ENCODE results near the gene NFAM1.

NFAM1 gene

DNA sequence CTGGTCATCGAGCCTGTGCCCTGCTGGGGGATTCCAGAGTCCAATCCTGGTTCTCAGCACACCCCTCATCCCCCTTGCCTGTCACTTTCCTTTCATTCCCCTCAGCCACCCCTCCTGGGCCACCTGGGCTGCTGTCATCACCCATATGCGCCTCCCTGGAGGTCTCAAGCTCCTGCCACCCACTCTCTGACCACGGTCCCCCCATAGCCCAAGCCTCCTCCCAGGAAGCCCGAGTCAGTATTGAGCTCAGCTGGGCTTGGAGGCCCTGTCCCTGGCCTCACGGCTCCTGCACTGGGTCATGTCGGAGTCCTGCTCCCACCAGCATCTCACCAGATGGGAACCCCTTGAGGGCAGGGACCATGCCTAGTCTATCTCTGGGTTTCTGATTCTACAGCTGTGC is 44.6 kb downstream of the NFAM1 start:
- no peak for DNase-seq (ENCODE audit: low spot score)
- TF ChIP-seq, protein P1, sequence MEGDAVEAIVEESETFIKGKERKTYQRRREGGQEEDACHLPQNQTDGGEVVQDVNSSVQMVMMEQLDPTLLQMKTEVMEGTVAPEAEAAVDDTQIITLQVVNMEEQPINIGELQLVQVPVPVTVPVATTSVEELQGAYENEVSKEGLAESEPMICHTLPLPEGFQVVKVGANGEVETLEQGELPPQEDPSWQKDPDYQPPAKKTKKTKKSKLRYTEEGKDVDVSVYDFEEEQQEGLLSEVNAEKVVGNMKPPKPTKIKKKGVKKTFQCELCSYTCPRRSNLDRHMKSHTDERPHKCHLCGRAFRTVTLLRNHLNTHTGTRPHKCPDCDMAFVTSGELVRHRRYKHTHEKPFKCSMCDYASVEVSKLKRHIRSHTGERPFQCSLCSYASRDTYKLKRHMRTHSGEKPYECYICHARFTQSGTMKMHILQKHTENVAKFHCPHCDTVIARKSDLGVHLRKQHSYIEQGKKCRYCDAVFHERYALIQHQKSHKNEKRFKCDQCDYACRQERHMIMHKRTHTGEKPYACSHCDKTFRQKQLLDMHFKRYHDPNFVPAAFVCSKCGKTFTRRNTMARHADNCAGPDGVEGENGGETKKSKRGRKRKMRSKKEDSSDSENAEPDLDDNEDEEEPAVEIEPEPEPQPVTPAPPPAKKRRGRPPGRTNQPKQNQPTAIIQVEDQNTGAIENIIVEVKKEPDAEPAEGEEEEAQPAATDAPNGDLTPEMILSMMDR (IDR thresholded peaks at IDR 0.05; ENCODE audit: extremely low read depth, insufficient read depth, missing control alignments): no peak
- in situ Hi-C loops (cut with MboI; ENCODE audit: low pct_unique_long_range_greater_than_20kb, low sequenced_read_pairs, unreplicated experiment): no loop called here

DNA sequence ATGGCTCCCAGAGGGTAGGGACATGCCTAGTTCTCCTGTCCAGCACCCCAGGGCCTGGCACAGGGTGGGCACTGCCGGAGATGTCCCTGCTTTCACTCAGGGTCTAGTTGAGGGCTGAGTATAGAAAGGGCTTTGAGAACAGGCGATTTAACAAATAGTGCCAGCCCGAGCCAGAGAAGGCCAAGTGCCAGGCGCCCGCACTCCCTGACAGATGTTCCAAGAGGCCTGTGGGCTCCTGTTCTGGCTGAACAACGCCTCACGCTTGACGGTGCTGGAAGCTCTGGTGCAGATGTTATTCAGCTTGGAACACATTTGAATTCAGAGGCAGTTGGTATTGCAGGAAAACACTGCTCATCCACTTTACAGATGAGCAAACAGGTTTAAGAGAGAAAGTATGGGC is 46.5 kb downstream of the NFAM1 start:
- no peak for DNase-seq (ENCODE audit: low spot score)
- in situ Hi-C loops (cut with MboI; ENCODE audit: low pct_unique_long_range_greater_than_20kb, low sequenced_read_pairs, unreplicated experiment): no loop called here
- TF ChIP-seq, protein P1 (IDR thresholded peaks at IDR 0.05; ENCODE audit: extremely low read depth, insufficient read depth, missing control alignments): no peak

DNA sequence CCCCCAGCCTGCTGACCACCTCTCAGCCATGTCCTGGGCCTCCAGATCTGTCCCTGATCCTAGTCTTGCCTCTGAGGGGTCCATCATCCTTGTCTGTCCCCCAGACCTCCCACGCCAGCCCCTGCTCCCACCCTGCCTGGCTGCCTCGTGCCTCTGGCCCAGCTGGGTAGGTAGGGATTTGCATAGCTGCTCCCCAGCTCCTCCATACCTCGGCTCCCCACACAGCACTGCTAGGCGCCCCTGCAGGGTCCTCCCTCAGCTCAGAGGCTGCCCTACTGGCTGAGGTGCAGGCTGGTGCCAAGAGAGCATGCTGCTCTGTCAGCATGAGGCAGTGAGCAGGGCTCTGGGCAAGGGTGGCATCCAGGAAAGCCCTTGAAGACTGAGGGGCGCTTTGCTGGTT is 47.7 kb downstream of the NFAM1 start:
- TF ChIP-seq, protein P1 (IDR thresholded peaks at IDR 0.05; ENCODE audit: extremely low read depth, insufficient read depth, missing control alignments): no peak
- in situ Hi-C loops (cut with MboI; ENCODE audit: low pct_unique_long_range_greater_than_20kb, low sequenced_read_pairs, unreplicated experiment): no loop called here
- no peak for DNase-seq (ENCODE audit: low spot score)

DNA sequence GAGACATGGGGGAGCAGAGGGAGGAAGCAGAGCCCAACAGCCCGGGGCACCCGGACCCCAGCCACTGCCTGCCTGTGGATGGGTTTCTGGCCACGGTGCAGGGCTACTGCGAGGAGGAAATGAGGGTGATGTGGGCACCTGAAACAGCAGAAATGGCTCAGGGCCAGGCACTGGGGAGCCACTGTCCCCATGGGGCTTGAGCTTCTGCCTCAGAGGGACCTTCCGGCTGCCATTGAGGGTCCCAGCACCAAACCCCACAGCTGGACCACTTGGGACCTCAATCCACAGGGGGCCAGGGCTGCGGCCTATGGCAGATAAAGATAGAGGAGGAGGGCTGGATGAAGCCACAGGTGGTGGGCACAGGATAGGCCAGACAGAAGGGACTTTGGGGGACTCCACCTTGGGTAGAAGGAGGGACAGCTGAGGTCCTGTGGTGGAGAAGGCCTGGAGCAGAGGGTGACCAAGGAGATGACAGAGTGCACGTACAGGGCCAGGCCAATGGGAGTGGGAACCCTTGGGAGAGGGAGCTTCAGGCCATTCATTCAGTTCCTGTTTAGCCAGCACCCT is 48.3 kb downstream of the NFAM1 start:
- in situ Hi-C loops (cut with MboI; ENCODE audit: low pct_unique_long_range_greater_than_20kb, low sequenced_read_pairs, unreplicated experiment): no loop called here
- DNase-seq (ENCODE audit: low spot score): no peak
- TF ChIP-seq, protein P1 (IDR thresholded peaks at IDR 0.05; ENCODE audit: extremely low read depth, insufficient read depth, missing control alignments): no peak

DNA sequence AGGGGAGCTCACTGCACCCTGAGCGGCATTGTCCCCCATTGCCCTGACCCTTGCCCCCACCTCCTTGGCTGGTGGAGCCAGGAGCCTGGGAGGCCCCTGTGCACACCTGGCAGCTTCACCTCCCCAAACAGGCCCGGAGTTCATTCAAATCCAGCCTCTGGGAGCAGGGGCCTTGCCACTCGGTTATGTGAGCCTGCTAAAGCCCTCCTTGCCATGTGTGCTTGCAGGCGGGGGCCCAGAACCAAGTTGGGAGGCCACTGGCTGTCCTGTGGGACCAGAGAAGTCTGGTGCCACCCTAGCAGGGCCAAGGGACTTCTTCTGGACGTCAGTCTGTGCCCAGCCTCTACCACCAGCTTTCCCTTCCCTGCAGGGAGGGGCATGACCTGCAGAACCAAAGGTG is 48.9 kb downstream of the NFAM1 start:
- DNase-seq (ENCODE audit: low spot score): no peak
- TF ChIP-seq, protein P1 (IDR thresholded peaks at IDR 0.05; ENCODE audit: extremely low read depth, insufficient read depth, missing control alignments): no peak
- in situ Hi-C loops (cut with MboI; ENCODE audit: low pct_unique_long_range_greater_than_20kb, low sequenced_read_pairs, unreplicated experiment): no loop called here

DNA sequence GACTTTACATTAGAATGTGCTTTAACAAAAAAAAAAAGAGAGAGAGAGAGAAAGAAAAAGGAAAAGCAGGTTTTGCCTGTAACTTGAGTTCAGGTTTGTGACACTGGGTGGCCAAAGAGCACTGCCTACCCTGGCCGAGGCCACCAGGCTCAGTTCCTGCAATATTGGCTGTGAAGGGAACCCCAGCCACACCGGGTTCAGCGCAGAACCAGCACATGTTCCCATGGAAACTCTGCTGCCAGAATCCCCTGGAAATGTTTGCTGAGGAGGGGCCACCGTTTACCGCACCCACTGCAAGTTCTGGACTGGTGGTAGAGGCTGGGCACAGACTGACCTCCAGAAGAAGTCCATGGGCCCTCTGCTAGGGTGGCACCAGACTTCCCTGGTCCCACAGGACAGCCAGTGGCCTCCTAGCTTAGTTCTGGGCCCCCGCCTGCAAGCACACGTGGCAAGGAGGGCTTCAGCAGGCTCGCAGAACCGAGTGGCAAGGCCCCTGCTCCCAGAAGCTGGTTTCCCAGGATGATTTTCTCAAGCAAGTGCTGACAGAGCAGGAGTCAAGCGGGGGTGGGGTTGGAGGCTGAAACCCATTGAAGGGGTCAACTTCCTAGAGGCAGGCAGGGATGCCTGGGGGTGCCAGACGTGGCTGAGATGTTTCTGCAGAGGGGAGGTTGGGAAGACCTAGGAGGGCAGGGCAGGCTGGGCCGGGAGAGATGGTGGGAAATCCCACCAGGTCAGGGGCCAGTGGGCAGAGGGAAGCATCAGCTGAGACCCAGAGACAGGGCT is 51.2 kb downstream of the NFAM1 start:
- TF ChIP-seq, protein P1 (IDR thresholded peaks at IDR 0.05; ENCODE audit: extremely low read depth, insufficient read depth, missing control alignments): no peak
- in situ Hi-C loops (cut with MboI; ENCODE audit: low pct_unique_long_range_greater_than_20kb, low sequenced_read_pairs, unreplicated experiment): no loop called here
- DNase-seq (ENCODE audit: low spot score): no peak
